Ramos (cell line): Measurements from ENCODE around the gene CYP4A22.
"Not testable (repeated sequence)": the region's sequence is repeated elsewhere in the genome, so short reads cannot be mapped to it uniquely, and the experiment has no call there.

Experiments
- in situ Hi-C: fragments of 300-500 bp; cut with MboI; formaldehyde crosslinking; loops from one replicate; pipeline ENCODE4 v1.14.3; 2022; ENCODE audit warnings: low sequenced_read_pairs; ENCODE audit not compliant: unreplicated experiment

The CYP4A22 gene

DNA sequence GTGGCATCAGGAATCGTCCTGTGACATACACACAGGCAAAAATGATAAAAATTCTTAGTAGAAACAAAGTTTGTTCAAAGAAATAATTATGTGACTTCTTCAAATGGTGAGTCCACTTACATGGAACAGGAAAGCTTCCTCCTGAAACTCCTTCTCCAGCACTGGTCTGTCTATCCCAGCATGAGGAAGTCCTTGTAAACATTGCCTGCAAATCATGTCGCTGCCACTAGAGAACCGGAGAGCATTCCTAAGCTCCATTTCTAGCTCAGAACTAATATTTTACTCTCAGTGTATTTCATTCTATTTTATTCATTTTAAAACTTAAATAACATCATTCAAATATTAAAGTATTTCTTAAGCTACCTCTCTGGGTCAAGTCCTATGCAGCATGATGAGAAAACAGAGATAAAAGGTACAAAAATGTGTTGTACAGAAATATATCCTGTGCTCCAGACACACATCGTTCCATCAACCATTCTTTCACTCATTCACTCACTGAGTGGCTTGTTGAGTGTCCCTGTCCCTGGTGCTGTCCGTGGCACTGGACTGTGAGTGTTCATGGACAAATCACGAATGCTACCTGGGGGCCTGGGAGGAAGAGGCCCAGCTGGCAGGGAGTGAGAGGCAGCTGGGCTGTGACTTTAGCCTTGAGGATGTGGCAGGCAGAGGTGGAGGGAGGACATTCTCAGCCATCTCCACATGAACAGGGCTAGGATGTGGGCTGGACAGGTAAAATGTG, 10.0 kb downstream of the CYP4A22 start:
- in situ Hi-C loops = no loop called here

DNA sequence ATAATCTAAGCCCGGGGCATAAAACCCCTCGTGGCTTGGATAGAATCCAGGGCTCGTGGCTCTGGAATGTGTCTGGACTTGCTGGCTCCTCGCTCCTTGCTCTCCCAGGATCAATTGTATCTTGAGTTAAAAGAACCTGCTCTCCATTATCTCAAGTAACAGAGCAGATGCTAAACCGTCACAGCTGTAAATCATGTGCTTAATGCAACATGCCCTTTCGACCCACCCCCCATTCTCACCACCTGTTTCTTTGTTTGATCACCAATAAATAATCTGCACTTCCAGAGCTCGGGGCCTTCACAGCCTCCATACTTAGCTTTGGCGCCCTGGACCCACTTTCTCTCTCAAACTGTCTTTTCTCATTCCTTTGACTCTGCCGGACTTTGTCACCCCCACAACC, 11.9 kb downstream of the CYP4A22 start:
- in situ Hi-C loops = not testable (repeated sequence)

DNA sequence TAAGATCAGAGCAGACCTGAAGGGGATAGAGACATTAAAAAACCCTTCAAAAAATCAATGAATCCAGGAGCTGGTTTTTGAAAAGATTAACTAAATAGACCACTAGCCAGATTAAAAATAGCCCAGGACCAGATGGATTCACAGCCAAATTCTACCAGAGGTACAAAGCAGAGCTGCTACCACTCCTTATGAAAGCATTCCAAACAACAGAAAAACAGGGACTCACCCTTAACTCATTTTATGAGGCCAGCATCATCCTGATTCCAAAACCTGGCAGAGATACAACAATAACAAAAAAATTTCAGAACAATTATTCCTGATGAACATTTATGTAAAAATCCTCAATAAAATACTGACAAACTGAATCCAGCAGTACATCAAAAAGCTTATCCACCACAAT, 19.2 kb downstream of the CYP4A22 start:
- in situ Hi-C loops = not testable (repeated sequence)

DNA sequence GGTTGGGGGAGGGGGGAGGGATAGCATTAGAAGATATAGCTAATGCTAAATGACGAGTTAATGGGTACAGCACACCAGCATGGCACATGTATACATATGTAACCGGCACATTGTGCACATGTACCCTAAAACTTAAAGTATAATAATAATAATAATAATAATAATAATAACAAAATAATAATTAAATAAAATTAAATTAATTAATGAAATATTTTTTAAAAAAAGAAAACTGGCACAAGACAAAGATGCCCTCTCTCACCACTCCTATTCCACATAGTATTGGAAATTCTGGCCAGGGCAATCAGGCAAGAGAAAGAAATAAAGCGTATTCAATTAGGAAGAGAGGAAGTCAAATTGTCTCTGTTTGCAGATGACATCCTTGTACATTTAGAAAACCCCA, 20.7 kb downstream of the CYP4A22 start:
- in situ Hi-C loops = not testable (repeated sequence)

DNA sequence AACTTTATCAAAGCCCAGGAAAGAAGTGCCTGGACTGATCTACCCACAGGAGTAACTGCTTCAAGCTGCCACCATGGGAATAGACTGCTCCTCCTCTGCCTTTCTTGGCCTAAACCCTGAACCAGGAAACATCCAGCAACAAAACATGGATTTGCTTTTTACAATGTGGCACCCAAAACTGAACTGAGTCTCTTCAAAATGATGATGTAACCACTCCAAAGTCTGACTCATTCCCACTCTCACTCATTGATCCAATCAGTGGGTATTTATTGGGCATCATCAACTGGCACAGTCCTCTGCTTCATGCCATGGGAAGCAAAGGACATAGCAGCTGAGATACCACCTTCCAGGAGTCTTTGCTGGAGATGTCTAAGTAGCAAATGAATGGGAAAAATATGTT, 23.5 kb downstream of the CYP4A22 start:
- in situ Hi-C loops = no loop called here

DNA sequence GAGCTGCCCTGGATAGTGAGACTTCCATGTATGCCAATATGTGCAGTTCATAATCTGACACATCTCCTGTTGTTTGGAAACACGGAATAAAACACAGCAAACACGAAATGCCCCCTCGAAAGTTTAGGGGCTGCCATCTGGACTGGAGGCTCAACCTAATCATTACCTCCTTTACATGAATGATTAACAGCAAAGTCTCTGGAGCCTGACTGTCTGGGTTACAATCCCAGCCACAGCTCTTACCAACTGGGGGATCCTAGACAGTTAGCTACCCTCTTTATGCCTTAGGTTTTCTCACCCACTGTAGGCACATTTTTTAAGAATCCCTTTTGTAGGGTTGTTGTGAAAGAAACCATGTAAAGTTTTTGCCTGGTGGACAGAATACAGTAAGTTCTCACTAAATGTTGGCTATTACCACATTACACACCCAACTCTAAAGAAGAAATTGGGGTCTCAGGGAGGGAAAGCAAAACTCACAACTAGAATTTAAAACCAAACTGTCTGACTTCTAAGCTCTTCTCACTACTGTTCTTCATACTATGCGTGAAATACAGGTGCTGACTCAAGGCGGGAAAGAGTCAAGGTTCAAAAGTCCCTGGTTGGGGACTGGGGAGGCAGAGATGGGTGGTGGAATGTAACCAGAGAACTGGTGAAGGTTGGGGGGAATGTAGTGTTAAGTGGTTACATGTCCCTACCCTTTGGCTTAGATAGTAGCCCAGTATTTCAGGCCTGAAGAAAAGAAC, 24.2 kb downstream of the CYP4A22 start:
- in situ Hi-C loops = no loop called here

DNA sequence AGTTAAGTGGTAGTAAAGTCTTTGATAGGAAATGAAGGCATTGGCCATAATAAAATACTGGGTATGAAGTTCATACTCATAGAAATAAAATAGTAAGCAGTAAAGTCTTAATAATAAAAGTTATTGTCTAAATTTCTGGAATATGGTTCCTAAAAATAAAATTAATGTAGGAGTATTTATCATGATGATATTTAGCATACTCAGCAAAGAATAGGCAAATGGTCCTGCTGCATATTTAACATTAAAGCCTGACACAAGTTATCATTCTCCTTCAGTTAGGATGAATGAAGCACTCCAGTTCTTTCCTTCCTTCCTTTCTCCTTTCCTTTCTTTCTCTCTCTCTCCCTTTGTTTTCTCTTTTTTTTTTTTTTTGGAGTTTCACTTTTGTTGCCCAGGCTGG, 27.3 kb downstream of the CYP4A22 start:
- in situ Hi-C loops = no loop called here

DNA sequence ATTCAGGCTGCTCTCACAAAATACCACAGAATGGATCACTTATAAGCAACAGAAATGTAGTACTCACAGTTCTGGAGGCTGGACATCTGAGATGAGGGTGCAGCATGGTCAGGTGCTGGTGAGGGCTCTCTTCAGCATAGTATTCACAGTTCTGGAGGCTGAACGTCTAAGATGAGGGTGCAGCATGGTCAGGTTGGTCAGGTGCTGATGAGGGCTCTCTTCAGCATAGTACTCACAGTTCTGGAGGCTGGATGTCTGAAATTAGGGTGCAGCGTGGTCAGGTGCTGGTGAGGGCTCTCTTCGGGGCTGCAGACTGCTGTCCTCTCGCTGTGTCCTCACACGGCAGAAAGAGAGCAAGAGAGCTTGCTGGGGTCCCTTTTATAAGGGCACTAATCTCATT, 35.5 kb downstream of the CYP4A22 start:
- in situ Hi-C loops = no loop called here

DNA sequence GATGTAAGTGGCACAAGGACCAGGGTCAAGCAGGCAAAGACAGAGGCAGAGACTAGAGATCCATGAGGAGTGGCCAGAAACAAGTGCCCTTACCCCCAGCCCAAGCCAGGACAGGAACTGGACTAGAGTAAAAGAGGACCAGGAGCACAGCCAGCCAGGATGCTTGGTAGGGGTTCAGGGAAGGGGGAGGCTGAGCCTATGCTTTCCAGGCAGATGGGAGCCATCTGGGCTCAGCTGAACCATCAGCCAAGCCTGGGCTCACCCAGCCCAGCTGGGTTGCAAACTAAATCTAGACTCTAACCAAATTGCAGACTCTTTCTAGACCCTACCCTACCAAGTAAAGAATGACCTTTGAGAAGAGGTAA, 37.4 kb downstream of the CYP4A22 start:
- in situ Hi-C loops = loop anchor here (25.0 kb wide), 1 partner anchor 538 kb away; no protein-coding TSS in a partner anchor

DNA sequence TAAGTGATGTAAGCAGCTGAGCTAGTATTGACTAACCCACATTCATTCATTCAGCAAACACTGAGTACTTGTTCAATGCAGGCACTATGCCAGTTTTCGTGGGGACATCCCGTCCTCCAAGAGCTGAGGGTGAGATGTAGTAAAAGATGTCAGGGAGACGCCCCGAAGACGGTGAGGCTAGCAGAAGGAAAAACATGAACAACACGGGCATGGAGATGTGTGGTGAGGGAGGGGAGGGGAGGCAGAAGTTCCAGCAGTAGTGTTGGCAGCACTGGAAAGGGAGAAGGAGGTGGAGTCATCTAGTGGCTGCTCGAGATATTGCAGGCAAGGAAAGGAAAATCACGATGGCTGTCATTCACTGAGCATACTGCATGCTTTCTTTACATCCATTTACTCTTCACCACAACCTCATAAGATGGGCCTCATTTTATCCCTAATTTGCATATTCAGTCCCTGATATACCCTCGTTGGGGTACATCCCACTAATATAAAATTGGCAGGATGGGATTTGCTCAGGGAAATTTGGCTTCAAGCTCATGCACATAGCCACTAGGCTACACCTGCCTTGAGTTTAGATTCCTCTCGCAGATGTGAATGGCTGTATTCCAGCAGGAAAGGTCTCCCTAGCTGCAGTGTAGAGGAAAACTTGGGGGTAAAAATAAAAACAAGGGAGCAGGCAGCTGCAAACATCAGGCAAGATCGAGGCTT, 38.1 kb downstream of the CYP4A22 start:
- in situ Hi-C loops = loop anchor here (25.0 kb wide), 1 partner anchor 537 kb away; no protein-coding TSS in a partner anchor

DNA sequence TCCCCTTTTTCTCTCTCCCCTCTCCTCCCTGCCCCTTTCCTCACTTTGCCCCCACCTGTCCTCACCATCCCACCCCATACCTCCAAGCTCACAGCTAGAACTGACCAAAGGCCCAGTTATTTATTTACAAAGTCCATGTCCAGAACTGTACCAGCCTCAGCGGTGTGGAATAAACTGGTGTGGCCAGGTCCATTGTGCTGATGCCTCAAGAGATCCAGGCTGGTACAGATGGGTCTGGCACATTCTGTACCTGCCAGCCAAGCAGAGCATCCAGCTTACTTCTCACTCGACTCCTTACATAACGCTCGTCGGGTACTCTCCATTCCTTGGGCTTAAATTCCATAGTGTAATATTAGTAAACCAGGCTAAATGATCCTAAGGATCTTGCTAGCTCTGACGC, 40.8 kb downstream of the CYP4A22 start:
- in situ Hi-C loops = loop anchor here (25.0 kb wide), 1 partner anchor 534 kb away; no protein-coding TSS in a partner anchor

DNA sequence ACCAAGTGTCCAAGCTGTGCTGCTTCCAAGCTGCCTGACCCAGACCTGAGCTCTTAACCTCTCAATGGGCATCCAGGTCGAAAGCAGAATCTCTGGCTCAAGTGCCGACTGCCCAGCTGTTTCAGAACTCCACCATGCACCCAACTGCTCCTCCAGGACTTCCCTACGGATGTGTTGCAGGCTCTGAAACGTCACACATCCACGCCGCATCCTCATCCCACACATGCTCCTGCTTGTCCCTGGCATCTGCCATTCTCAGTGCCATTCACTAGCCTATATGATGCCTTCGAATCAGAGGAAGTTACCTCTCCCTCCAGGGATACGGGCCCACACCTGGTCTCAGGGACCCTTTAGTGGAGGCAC, 41.4 kb downstream of the CYP4A22 start:
- in situ Hi-C loops = loop anchor here (25.0 kb wide), 1 partner anchor 534 kb away; no protein-coding TSS in a partner anchor

DNA sequence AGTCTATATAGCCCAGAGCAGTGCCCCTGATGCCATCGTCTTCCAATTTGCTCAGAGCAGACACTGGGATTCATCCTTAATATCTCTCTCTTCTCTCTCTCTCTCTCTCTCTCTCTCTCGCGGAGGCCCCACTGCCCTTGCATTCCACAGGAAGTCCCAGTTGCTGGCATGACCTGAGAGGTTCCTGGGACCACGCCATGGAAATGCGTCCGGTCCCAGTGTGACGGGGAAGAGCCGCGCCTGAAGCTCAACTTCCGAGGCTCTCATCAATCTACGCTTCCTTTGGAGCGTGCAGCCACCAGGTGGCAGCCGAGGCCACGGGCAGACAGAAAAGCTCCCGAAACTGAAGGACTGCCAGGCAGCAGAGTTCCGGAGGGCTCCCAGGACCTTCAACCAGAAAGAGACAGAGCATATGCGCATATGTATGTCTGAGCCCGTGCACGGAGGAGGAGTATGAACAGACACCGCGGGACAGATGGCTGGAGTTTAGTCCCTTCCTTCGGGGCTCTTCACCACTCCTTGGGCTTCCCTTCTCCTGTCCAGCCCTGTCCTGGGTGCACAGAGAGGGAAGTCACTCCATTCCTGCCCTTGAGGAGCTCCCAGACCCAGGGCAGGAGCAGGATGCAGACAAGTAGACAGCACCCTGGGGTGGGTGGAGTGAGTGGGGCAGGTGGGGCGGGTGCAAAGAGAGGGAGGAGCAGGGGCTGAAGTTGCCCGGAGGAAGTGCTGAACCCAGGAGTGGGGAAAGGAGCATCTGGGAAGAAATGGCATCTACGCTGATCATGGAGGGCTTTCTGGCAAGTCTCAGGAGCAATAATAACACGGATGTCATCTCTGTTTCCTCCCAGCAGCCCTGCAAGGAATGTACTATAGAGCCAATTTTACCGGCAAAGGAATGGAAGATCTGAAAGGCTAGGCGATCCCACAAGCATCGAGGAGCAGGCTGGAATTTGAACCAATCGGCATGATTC, 42.1 kb downstream of the CYP4A22 start:
- in situ Hi-C loops = loop anchor here (25.0 kb wide), 1 partner anchor 533 kb away; no protein-coding TSS in a partner anchor

DNA sequence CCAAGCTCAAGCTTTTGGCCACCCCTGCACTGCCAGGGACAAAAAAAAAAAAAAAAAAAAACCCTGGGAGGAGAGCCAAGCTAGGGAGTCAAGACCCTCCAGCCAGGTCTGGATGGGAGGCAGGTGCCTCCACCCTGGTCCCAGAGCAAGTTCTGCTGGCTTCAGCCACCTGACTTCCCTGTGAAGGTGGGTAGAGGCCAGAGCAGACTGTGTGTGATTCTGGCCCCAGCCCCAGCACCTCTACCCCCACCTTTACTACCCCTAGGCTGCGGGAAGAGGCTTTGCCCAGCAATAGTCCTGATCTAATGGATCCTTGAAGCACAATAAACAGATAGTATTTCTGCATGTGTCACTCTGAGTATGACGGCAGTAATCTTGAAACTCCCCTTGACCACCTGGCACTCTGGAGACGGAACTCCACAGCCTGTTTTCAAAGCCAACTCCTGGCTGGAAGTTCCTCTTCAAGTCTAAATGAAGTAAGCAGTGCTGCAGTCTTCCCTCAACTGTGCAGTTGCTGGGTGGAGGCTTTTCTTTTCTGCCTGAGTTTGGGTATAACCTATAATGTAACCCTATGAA, 42.8 kb downstream of the CYP4A22 start:
- in situ Hi-C loops = loop anchor here (25.0 kb wide), 1 partner anchor 532 kb away; no protein-coding TSS in a partner anchor

DNA sequence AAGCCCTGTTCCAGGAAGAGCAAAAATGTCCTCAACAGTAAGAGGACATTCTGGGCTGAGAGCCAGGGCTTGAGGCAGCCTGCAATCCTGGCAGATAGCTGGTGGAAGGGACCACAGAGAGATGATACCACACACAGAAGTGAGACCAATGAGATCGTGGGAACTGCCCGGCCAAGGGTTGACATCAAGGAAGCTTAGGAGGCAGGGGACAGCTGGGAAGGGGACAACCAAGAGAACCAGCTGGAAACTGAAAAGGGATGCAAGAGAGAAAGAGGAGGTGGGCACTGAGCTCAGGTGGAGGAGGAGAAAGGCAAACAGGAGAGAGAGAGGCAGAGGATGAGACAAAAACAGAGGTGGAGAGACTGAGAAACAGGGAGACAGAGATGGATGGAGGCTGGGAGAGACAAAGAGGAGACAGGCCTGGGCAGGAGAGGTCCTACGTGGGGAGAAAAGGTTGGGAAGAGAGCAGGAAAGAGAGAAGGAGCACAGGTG, 43.4 kb downstream of the CYP4A22 start:
- in situ Hi-C loops = loop anchor here (25.0 kb wide), 1 partner anchor 532 kb away; no protein-coding TSS in a partner anchor

DNA sequence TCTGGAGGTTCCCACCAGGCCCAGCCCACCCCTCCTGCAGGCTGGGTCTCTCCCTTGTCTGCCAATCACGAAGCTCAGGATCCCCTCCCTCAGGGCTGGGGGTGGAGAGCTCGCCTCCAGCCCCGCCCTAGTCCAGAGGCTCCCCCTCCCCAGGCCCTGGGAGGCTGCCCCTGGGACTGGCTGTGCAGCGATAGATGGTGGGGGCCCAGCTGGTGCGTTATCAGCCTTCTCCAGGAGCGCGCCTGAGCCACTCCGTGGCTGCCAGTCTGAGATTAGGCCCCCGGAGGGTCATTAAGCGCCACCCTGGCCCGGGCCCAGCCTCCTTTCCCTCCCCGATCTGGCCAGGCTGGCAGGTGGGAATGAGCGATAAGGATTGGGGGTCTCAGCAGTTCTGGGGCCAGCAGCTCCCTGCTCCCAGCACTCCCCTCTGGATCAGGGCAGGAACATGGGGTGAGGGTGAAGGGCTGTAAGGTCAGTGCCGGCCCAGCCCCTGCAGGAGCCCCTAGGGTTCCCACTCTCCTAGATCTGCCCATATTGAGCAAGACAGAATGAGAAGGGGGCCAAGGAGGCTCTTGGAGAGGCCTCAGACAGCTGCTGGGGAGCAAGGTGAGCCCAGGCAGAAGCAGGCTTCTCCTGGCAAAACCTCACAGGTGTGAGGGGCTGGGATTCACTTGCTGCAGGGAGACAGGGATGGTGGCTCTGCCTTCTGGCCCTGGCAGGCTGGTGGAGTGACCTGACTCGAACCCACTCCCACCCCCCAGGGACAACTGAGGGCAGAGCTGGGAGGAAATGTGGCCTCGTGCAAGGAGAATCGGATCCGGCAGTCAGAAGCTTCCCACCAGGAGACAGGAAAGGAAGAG, 44.1 kb downstream of the CYP4A22 start:
- in situ Hi-C loops = loop anchor here (25.0 kb wide), 1 partner anchor 531 kb away; no protein-coding TSS in a partner anchor

DNA sequence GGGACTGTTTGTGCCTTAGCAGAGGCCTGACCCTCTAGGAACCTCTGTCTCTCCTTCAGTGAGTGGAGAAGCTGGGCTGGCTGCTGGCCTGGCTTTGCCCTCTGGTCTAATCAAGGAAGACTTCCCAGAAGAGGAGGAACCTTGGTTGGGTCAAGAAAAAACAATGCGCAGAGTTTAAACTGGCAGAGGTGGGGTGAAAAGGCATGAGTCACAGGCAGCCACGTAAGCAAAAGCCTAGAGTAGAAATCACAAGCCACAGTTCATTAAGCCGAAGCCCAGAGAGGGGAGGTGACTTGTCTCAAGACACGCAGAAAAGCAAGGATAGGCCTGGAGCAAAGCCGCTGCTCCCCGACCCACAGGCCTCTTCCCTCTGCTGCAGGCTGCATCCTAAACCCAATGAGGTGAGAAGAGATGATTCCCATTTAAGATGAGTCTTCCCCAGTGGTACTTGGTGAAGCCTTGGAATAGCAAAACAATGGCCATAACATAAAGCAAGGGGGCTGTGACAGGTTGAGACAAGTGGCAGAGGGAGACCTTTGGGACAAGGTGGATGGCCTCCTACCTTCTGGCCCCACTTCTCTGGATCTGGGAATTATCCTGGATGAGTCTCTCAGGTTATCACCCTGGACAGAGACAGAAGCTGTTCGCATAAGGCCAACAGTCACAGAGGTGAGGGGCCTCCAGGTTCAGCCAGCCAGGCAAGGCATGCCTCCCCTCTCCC, 44.9 kb downstream of the CYP4A22 start:
- in situ Hi-C loops = loop anchor here (25.0 kb wide), 1 partner anchor 530 kb away; no protein-coding TSS in a partner anchor
